B cell (primary cell): ENCODE measurements around the gene RRAGC. TPM values are rescaled to one million over a fixed set of nuclear protein-coding genes. Genes with fewer than 3 reads are reported as not detected.

Experiments used
- ATAC-seq: fragments of 200-7000 bp; cut with Tn5 transposase; one replicate; pipeline ENCODE4 v1.10.0; 2021; ENCODE audit warnings: low read depth, mild to moderate bottlenecking, moderate number of reproducible peaks, moderate library complexity
- CTCF ChIA-PET: fragments of 350-600 bp; sonication (Branson Sonifier 250); formaldehyde crosslinking; loops from one replicate; lab custom pipeline; 2021; ENCODE audit warnings: antibody characterized with exemption, inconsistent platforms; lab: Charles Lee
- POLR2A ChIA-PET: fragments of 350-600 bp; sonication (Branson Sonifier 250); formaldehyde crosslinking; loops from one replicate; lab custom pipeline; 2021; ENCODE audit warnings: antibody characterized with exemption; lab: Charles Lee
- DNase-seq: peaks from one replicate; pipeline ENCODE4 v3.0.0; 2013
- H2AFZ ChIP-seq: 2 replicates; pipeline ENCODE4 v1.6.1; 2012; ENCODE audit warnings: mild to moderate bottlenecking, low read depth, low read length; ENCODE audit not compliant: insufficient read depth, poor library complexity, severe bottlenecking
- H3K27ac ChIP-seq, 2 donors: 1 replicate in 1 of 2; 2 replicates in 1 of 2; pipeline ENCODE4 v1.5.1; 2012 to 2013; ENCODE audit warnings: low read length in 2 of 2, mild to moderate bottlenecking in 2 of 2, moderate library complexity in 1 of 2
- H3K27me3 ChIP-seq, 4 experiments: fragments of 200-600 bp in 1 of 4; sonication (generic) in 1 of 4; replicated peaks in 1 of 4; 1 replicate in 2 of 4; 2 replicates in 2 of 4; pipeline versions ENCODE4 v1.6.1 to v1.7.0; 2013 to 2016; ENCODE audit warnings: low read length in 3 of 4, mild to moderate bottlenecking in 2 of 4, mixed read lengths in 1 of 4, moderate library complexity in 1 of 4; ENCODE audit not compliant: insufficient read depth in 4 of 4, control insufficient read depth in 3 of 4; ENCODE audit errors: control extremely low read depth in 1 of 4
- H3K36me3 ChIP-seq, 2 experiments: replicated peaks in 1 of 2; 1 replicate in 1 of 2; 2 replicates in 1 of 2; pipeline versions ENCODE4 v1.6.1 to v1.7.1; 2013; ENCODE audit warnings: low read length in 1 of 2; ENCODE audit not compliant: insufficient read depth in 2 of 2, control insufficient read depth in 1 of 2; ENCODE audit errors: control extremely low read depth in 1 of 2, extremely low read depth in 1 of 2
- H3K4me1 ChIP-seq, 2 donors: fragments of 200-600 bp in 1 of 2; sonication (generic) in 1 of 2; 1 replicate in 1 of 2; 2 replicates in 1 of 2; pipeline versions ENCODE4 v1.5.1 to v1.6.1; 2013 to 2017; ENCODE audit warnings: low read length in 2 of 2; ENCODE audit not compliant: control insufficient read depth in 2 of 2, insufficient read depth in 2 of 2
- H3K4me2 ChIP-seq: replicated peaks from 2 replicates; pipeline ENCODE3; 2012; ENCODE audit warnings: mild to moderate bottlenecking, low read depth, low read length; ENCODE audit not compliant: poor library complexity, severe bottlenecking
- H3K4me3 ChIP-seq, 5 experiments: fragments of 200-600 bp in 1 of 5; sonication (generic) in 1 of 5; 1 replicate in 3 of 5; 2 replicates in 2 of 5; pipeline versions ENCODE4 v1.5.1 to v1.7.0; 2011 to 2016; ENCODE audit warnings: low read length in 4 of 5, mild to moderate bottlenecking in 4 of 5, low read depth in 2 of 5, control low read depth in 1 of 5, moderate library complexity in 1 of 5; ENCODE audit not compliant: insufficient read depth in 1 of 5; ENCODE audit errors: control extremely low read depth in 1 of 5, extremely low read depth in 1 of 5
- H3K79me2 ChIP-seq: fragments of 200-600 bp; sonication (generic); one replicate; pipeline ENCODE4 v1.6.0; 2016; ENCODE audit warnings: low read length; ENCODE audit not compliant: control insufficient read depth, insufficient read depth
- H3K9ac ChIP-seq: fragments of 200-600 bp; sonication (generic); 2 replicates; pipeline ENCODE4 v1.6.1; 2017; ENCODE audit warnings: mild to moderate bottlenecking, low read length, moderate library complexity
- H3K9me3 ChIP-seq, 3 donors: one replicate each; pipeline versions ENCODE4 v1.6.1 to v1.7.1; 2013; ENCODE audit warnings: low read length in 2 of 3; ENCODE audit not compliant: control insufficient read depth in 2 of 3, insufficient read depth in 1 of 3; ENCODE audit errors: control extremely low read depth in 1 of 3
- H4K20me1 ChIP-seq: 2 replicates; pipeline ENCODE4 v1.6.0; 2012; ENCODE audit warnings: mild to moderate bottlenecking, low read length; ENCODE audit not compliant: insufficient read depth, control insufficient read depth, poor library complexity, severe bottlenecking
- H3K27ac Mint-ChIP-seq: one replicate; pipeline ENCODE4 v1.8.0; 2021; ENCODE audit warnings: mixed read lengths
- H3K27me3 Mint-ChIP-seq: one replicate; pipeline ENCODE4 v1.8.0; 2021; ENCODE audit warnings: mixed read lengths
- H3K4me1 Mint-ChIP-seq: one replicate; pipeline ENCODE4 v1.8.0; 2021; ENCODE audit warnings: mixed read lengths
- H3K4me3 Mint-ChIP-seq: one replicate; pipeline ENCODE4 v1.8.0; 2021; ENCODE audit warnings: mixed read lengths
- H3K9me3 Mint-ChIP-seq: one replicate; pipeline ENCODE4 v1.8.0; 2022; ENCODE audit warnings: mixed read lengths; ENCODE audit not compliant: insufficient read depth
- EZH2 ChIP-seq: IDR thresholded peaks from 2 replicates; pipeline ENCODE4 v1.6.1; 2012; ENCODE audit warnings: borderline replicate concordance, low read depth, mild to moderate bottlenecking, moderate library complexity, low read length; ENCODE audit not compliant: insufficient read depth, poor library complexity, severe bottlenecking
- WGBS: methylation state at CpG from one replicate; pipeline ENCODE4 v1.1.5; 2013; ENCODE audit warnings: missing lambda C conversion rate; ENCODE audit not compliant: insufficient coverage; 5-methylcytosine and 5-hydroxymethylcytosine counted together
- intact Hi-C: fragments of 100-400 bp; cut with micrococcal nuclease; formaldehyde crosslinking; loops from one replicate; pipeline ENCODE4 v1.10.0; 2022
- polyA plus RNA-seq: library from polyadenylated mRNA; depleted of rRNA; stranded (reverse); fragments of >200 nt; gene quantifications from 2 replicates; pipeline ENCODE4 v1.2.3, GENCODE V29; 2012
- total RNA-seq, 2 donors: library from RNA; stranded (reverse); fragments of 120-200 nt in 1 of 2; gene quantifications; 1 replicate in 1 of 2; 2 replicates in 1 of 2; pipeline versions ENCODE4 v1.2.3 to v1.2.4, GENCODE V29; 2013 to 2022
- TF ChIP-seq, protein P1 (sequence below): fragments of 200-600 bp; IDR thresholded peaks from one replicate; pipeline ENCODE4 v1.8.0; 2022; ENCODE audit warnings: antibody characterized with exemption, mild to moderate bottlenecking

The RRAGC gene
- total and polyA plus RNA-seq, 2 donors (not counting 1 experiment from before 2014, with no cell fraction given) = 11.4 to 37.6 TPM

- intact Hi-C loops = no loop called here
- no peak for DNase-seq
- Histone ChIP-seq H3K4me1 (no peaks in the 10 kb centered on the region), H3K36me3 (no peaks in the 10 kb centered on the region), H3K9me3 (no peaks in the 10 kb centered on the region), H3K4me3 (no peak overlapping the region), H3K79me2 (no peaks in the 10 kb centered on the region), H3K9ac (no peak overlapping the region), H4K20me1 (no peaks in the 10 kb centered on the region), H3K27me3 (no peaks in the 10 kb centered on the region), H3K4me2 (no peak overlapping the region), H3K27ac (no peak overlapping the region), H2AFZ (no peak overlapping the region)
- H3K27ac Mint-ChIP-seq = no peak overlapping the region
- H3K27me3 Mint-ChIP-seq = no peaks in the 10 kb centered on the region
- H3K9me3 Mint-ChIP-seq = no peaks in the 10 kb centered on the region
- no peaks in the 10 kb centered on the region for H3K4me1 Mint-ChIP-seq
- CTCF ChIA-PET = no interaction called here
- POLR2A ChIA-PET = no interaction called here
- TF ChIP-seq, protein P1, sequence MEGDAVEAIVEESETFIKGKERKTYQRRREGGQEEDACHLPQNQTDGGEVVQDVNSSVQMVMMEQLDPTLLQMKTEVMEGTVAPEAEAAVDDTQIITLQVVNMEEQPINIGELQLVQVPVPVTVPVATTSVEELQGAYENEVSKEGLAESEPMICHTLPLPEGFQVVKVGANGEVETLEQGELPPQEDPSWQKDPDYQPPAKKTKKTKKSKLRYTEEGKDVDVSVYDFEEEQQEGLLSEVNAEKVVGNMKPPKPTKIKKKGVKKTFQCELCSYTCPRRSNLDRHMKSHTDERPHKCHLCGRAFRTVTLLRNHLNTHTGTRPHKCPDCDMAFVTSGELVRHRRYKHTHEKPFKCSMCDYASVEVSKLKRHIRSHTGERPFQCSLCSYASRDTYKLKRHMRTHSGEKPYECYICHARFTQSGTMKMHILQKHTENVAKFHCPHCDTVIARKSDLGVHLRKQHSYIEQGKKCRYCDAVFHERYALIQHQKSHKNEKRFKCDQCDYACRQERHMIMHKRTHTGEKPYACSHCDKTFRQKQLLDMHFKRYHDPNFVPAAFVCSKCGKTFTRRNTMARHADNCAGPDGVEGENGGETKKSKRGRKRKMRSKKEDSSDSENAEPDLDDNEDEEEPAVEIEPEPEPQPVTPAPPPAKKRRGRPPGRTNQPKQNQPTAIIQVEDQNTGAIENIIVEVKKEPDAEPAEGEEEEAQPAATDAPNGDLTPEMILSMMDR = no peak
- no peak for TF ChIP-seq EZH2
- ATAC-seq = no peak
- WGBS = 100% methylated on average over 1 of the region's 5 CpGs
- no peak overlapping the region for H3K4me3 Mint-ChIP-seq
Observed at GRCh38 chr1:38889589-38889988, 30.0 kb upstream of the RRAGC start.

GRCh38 chr1:38888423-38889333 is 29.1 kb upstream of the RRAGC start:
- Histone ChIP-seq H3K27ac (no peak overlapping the region), H3K4me2 (no peak overlapping the region), H3K9ac (no peak overlapping the region), H4K20me1 (no peaks in the 10 kb centered on the region), H3K36me3 (no peaks in the 10 kb centered on the region), H3K9me3 (no peaks in the 10 kb centered on the region), H3K27me3 (no peaks in the 10 kb centered on the region), H2AFZ (no peak overlapping the region), H3K4me3 (no peak overlapping the region), H3K79me2 (no peaks in the 10 kb centered on the region), H3K4me1 (no peaks in the 10 kb centered on the region)
- POLR2A ChIA-PET = no interaction called here
- Mint-ChIP-seq H3K27ac (no peak overlapping the region), H3K4me3 (no peak overlapping the region), H3K27me3 (no peaks in the 10 kb centered on the region), H3K4me1 (no peaks in the 10 kb centered on the region), H3K9me3 (no peaks in the 10 kb centered on the region)
- WGBS = 92% methylated on average over 9 of the region's 9 CpGs
- CTCF ChIA-PET = interaction anchor here (0.6 kb wide), 1 partner anchor 52 kb away, joined by 3 read pairs; no protein-coding TSS in a partner anchor
- TF ChIP-seq, protein P1 = no peak
- no peak for TF ChIP-seq EZH2
- DNase-seq (no peak), ATAC-seq (no peak)
- intact Hi-C loops = no loop called here
